Upper lobe of left lung (tissue), 4 donors: ENCODE data around the gene RLN2.
"Not testable (repeated sequence)": the region's sequence is repeated elsewhere in the genome, so short reads cannot be mapped to it uniquely, and the experiment has no call there.

ENCODE experiments used
- POLR2AphosphoS5 ChIP-seq, 2 donors: sonication (generic); formaldehyde crosslinking; IDR thresholded peaks; one replicate each; pipeline ENCODE4 v1.5.1; 2017; ENCODE audit warnings: antibody characterized with exemption in 2 of 2
- TF ChIP-seq, protein P1 (sequence below), 6 experiments: fragments of 450-650 bp in 4 of 6; fragments of 200-600 bp in 2 of 6; sonication (generic) in 2 of 6; IDR thresholded peaks; one replicate each; pipeline ENCODE4 v1.5.1; 2016 to 2019; ENCODE audit warnings: antibody characterized with exemption in 6 of 6

DNA sequence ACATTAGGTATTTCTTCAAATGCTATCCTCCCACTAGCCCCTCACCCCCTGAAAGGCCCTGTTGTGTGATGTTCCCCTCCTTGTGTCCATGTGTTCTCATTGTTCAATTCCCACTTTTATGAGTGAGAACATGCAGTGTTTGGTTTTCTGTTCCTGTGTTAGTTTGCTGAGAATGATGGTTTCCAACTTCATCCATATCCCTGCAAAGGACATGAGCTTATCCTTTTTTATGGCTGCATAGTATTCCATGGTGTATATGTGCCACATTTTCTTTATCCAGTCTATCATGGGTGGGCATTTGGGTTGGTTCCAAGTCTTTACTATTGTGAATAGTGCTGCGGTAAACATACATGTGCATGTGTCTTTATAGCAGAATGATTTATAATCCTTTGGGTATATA is 11.9 kb upstream of the RLN2 start:
- TF ChIP-seq, protein P1, sequence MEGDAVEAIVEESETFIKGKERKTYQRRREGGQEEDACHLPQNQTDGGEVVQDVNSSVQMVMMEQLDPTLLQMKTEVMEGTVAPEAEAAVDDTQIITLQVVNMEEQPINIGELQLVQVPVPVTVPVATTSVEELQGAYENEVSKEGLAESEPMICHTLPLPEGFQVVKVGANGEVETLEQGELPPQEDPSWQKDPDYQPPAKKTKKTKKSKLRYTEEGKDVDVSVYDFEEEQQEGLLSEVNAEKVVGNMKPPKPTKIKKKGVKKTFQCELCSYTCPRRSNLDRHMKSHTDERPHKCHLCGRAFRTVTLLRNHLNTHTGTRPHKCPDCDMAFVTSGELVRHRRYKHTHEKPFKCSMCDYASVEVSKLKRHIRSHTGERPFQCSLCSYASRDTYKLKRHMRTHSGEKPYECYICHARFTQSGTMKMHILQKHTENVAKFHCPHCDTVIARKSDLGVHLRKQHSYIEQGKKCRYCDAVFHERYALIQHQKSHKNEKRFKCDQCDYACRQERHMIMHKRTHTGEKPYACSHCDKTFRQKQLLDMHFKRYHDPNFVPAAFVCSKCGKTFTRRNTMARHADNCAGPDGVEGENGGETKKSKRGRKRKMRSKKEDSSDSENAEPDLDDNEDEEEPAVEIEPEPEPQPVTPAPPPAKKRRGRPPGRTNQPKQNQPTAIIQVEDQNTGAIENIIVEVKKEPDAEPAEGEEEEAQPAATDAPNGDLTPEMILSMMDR (IDR thresholded peaks at IDR 0.05) = not testable (repeated sequence)
- TF ChIP-seq POLR2AphosphoS5 (IDR thresholded peaks at IDR 0.05) = not testable (repeated sequence)
